ENCODE measurements around the gene IRGQ.

DNA sequence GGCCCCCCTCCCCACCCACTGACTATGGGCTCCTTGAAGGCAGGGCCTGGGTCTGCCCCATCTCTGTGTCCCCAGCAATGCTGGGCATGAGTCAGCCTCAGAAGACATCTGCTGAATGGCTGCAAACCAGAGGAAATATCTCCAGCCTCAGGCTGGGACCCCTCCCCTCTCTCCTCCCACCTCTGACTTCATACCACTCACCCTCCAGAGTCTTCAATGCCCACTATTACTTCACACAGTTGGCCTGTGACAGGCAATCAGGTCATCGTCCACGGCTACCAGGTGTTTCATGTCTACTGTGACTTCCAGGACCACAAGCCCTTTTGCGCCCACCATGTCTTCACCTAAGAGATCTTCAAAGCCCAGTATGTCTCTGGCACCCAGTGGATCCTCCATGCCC, 15.9 kb upstream of the IRGQ start, which contains the start of gene SRRM5:
- TF ChIP-seq, protein P1, sequence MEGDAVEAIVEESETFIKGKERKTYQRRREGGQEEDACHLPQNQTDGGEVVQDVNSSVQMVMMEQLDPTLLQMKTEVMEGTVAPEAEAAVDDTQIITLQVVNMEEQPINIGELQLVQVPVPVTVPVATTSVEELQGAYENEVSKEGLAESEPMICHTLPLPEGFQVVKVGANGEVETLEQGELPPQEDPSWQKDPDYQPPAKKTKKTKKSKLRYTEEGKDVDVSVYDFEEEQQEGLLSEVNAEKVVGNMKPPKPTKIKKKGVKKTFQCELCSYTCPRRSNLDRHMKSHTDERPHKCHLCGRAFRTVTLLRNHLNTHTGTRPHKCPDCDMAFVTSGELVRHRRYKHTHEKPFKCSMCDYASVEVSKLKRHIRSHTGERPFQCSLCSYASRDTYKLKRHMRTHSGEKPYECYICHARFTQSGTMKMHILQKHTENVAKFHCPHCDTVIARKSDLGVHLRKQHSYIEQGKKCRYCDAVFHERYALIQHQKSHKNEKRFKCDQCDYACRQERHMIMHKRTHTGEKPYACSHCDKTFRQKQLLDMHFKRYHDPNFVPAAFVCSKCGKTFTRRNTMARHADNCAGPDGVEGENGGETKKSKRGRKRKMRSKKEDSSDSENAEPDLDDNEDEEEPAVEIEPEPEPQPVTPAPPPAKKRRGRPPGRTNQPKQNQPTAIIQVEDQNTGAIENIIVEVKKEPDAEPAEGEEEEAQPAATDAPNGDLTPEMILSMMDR (IDR thresholded peaks at IDR 0.05; ENCODE audit: low read length), result no peak
- no peak for TF ChIP-seq EZH2 (IDR thresholded peaks at IDR 0.05; ENCODE audit: borderline replicate concordance, low read length)

Measured in OCI-LY1 (cell line).